Spleen (tissue), 11 donors: Measurements from ENCODE around the gene PPP1CC. TPM values are rescaled to one million over a fixed set of nuclear protein-coding genes. Genes with fewer than 3 reads are reported as not detected.

Experiments
- DNase-seq: peaks from one replicate; pipeline ENCODE4 v3.0.0-alpha.2; 2020
- H3K27ac ChIP-seq, 8 donors: fragments of 200-600 bp; sonication (generic) in 7 of 8; 1 replicate in 4 of 8; 2 replicates in 4 of 8; pipeline versions ENCODE4 v1.5.0 to v1.8.0; 2016 to 2021; ENCODE audit warnings: inconsistent platforms in 4 of 8, mild to moderate bottlenecking in 4 of 8, moderate library complexity in 1 of 8
- H3K27me3 ChIP-seq, 7 donors: fragments of 200-600 bp; sonication (generic) in 6 of 7; replicated peaks in 1 of 7; 1 replicate in 4 of 7; 2 replicates in 3 of 7; pipeline versions ENCODE4 v1.5.0 to v1.8.0; 2016 to 2021; ENCODE audit warnings: inconsistent platforms in 3 of 7, mild to moderate bottlenecking in 1 of 7
- H3K36me3 ChIP-seq, 6 donors: fragments of 200-600 bp; sonication (generic) in 5 of 6; 1 replicate in 4 of 6; 2 replicates in 2 of 6; pipeline versions ENCODE4 v1.5.0 to v1.8.0; 2016 to 2021; ENCODE audit warnings: inconsistent platforms in 2 of 6
- H3K4me1 ChIP-seq, 6 donors: fragments of 200-600 bp; sonication (generic) in 5 of 6; 1 replicate in 3 of 6; 2 replicates in 3 of 6; pipeline versions ENCODE4 v1.5.0 to v1.8.0; 2016 to 2021; ENCODE audit warnings: inconsistent platforms in 3 of 6
- H3K4me3 ChIP-seq, 8 donors: fragments of 200-600 bp; sonication (generic) in 7 of 8; 1 replicate in 4 of 8; 2 replicates in 4 of 8; pipeline versions ENCODE4 v1.5.0 to v1.8.0; 2016 to 2021; ENCODE audit warnings: inconsistent platforms in 4 of 8, mild to moderate bottlenecking in 4 of 8, moderate library complexity in 2 of 8
- H3K9me3 ChIP-seq, 8 donors: fragments of 200-600 bp; sonication (generic) in 7 of 8; 1 replicate in 4 of 8; 2 replicates in 4 of 8; pipeline versions ENCODE4 v1.5.0 to v1.8.0; 2016 to 2021; ENCODE audit warnings: inconsistent platforms in 4 of 8
- POLR2A ChIP-seq, 3 donors: fragments of 450-650 bp; IDR thresholded peaks; one replicate each; pipeline ENCODE4 v1.5.1; 2017; ENCODE audit warnings: antibody characterized with exemption in 3 of 3, mild to moderate bottlenecking in 1 of 3
- POLR2AphosphoS5 ChIP-seq, 3 donors: sonication (generic); formaldehyde crosslinking; IDR thresholded peaks; one replicate each; pipeline ENCODE4 v1.5.1; 2017; ENCODE audit warnings: antibody characterized with exemption in 3 of 3
- WGBS, 5 donors: extraction: QIAGEN DNeasy Blood & Tissue Kit in 3 of 5; methylation state at CpG; one replicate each; pipeline versions ENCODE4 v1.1.5 to v1.1.7; 2013 to 2018; 5-methylcytosine and 5-hydroxymethylcytosine counted together
- intact Hi-C: fragments of 100-400 bp; cut with DNase I; formaldehyde crosslinking; loops from one replicate; pipeline ENCODE4 v1.15.0; 2023; ENCODE audit warnings: low total_unique reads
- polyA plus RNA-seq, 3 donors: library from polyadenylated mRNA; stranded (reverse); fragments of 200-250 nt; gene quantifications; one replicate each; pipeline ENCODE4 v1.2.1, GENCODE V29; 2013
- total RNA-seq, 7 donors: library from RNA; depleted of rRNA in 3 of 7; stranded (reverse); fragments of >200 nt in 3 of 7; fragmentation: NEBNext Ultra II Directional in 4 of 7; extraction: Animal tissue kit (Norgen Biotek cat#: 25700) in 4 of 7; gene quantifications; one replicate each; pipeline versions ENCODE4 v1.1.0 to v1.2.1, GENCODE V29; 2016 to 2021
- TF ChIP-seq, protein P1 (sequence below), 11 experiments: fragments of 200-600 bp in 7 of 11; fragments of 450-650 bp in 4 of 11; sonication (generic) in 4 of 11; IDR thresholded peaks in 8 of 11; conservative IDR thresholded peaks in 3 of 11; 1 replicate in 7 of 11; 2 replicates in 4 of 11; pipeline versions ENCODE4 v1.4.0 to v1.8.0; 2016 to 2021; ENCODE audit warnings: antibody characterized with exemption in 11 of 11, inconsistent platforms in 4 of 11, mild to moderate bottlenecking in 1 of 11
- donor health status: healthy with polysubstance abuse.
- donor health status: DM: no; HTN: no; CAD: no; lungs with moderate emphysema.
- donor health status: DM: no; HTN: no; CAD: no.
- donor health status: Bipolar disorder and iron deficiency.
- donor health status: healthy.
- donor health status: DM: no; HTN: no; CAD: no.
- donor health status: DM: yes; HTN: yes; CAD: no.

The PPP1CC gene
- total and polyA plus RNA-seq, 10 donors, result 74.8 to 173 (median 111) TPM

- Histone ChIP-seq H3K9me3 (no peaks in the 10 kb centered on the region), H3K36me3 (peaks cover 3 to 74% (median 36%) of the 10 kb centered on the region in 6 donors), H3K4me3 (no peak overlapping the region), H3K4me1 (peaks cover 27 to 100% (median 87%) of the 10 kb centered on the region in 6 donors), H3K27me3 (no peaks in the 10 kb centered on the region), H3K27ac (peak overlapping the region in 4 of 8 donors; percentile 12 to 18 (median 16))
- TF ChIP-seq, protein P1, sequence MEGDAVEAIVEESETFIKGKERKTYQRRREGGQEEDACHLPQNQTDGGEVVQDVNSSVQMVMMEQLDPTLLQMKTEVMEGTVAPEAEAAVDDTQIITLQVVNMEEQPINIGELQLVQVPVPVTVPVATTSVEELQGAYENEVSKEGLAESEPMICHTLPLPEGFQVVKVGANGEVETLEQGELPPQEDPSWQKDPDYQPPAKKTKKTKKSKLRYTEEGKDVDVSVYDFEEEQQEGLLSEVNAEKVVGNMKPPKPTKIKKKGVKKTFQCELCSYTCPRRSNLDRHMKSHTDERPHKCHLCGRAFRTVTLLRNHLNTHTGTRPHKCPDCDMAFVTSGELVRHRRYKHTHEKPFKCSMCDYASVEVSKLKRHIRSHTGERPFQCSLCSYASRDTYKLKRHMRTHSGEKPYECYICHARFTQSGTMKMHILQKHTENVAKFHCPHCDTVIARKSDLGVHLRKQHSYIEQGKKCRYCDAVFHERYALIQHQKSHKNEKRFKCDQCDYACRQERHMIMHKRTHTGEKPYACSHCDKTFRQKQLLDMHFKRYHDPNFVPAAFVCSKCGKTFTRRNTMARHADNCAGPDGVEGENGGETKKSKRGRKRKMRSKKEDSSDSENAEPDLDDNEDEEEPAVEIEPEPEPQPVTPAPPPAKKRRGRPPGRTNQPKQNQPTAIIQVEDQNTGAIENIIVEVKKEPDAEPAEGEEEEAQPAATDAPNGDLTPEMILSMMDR (IDR thresholded peaks at IDR 0.05 in 8 of 11, conservative IDR thresholded peaks at IDR 0.05 in 3 of 11), result no peak
- TF ChIP-seq POLR2AphosphoS5 (IDR thresholded peaks at IDR 0.05), result no peak
- TF ChIP-seq POLR2A (IDR thresholded peaks at IDR 0.05), result no peak
- intact Hi-C loops, result no loop called here
- no peak for DNase-seq
- 43 to 52% (median 45%) methylated on average over 5 of the region's 5 CpGs for WGBS, 5 donors
Measured at GRCh38 chr12:110733089-110733715, 9.5 kb downstream of the PPP1CC start.

DNA sequence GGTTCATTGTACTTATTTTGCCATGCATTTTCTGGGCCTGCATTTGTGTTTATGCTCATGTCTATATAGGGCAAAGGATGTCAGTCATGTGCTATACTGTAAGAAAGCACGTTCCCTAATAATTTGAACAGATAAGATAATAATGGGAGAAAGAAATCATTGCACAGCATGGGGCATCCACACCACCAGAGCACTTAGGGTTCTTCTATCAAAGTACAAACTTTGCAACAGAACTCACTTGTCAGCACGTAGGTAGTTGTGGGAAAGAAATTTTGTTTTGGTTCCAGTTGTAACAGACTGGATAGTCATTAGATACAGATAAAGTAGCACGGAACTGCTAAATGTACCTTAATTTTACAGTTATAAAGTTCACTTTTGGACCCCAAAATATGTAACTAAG lies 10.1 kb downstream of the PPP1CC start:
- Histone ChIP-seq H3K36me3 (peaks cover 3 to 80% (median 37%) of the 10 kb centered on the region in 6 donors), H3K27me3 (no peaks in the 10 kb centered on the region), H3K4me1 (peaks cover 24 to 98% (median 83%) of the 10 kb centered on the region in 6 donors), H3K4me3 (no peak overlapping the region), H3K9me3 (no peaks in the 10 kb centered on the region), H3K27ac (peak overlapping the region in 4 of 8 donors; percentile 12 to 18 (median 16))
- 70 to 80% (median 79%) methylated on average over 3 of the region's 3 CpGs for WGBS, 5 donors
- DNase-seq, result no peak
- intact Hi-C loops, result no loop called here
- TF ChIP-seq POLR2A (IDR thresholded peaks at IDR 0.05) (no peak), POLR2AphosphoS5 (IDR thresholded peaks at IDR 0.05) (no peak)
- TF ChIP-seq, protein P1 (IDR thresholded peaks at IDR 0.05 in 8 of 11, conservative IDR thresholded peaks at IDR 0.05 in 3 of 11), result no peak

DNA sequence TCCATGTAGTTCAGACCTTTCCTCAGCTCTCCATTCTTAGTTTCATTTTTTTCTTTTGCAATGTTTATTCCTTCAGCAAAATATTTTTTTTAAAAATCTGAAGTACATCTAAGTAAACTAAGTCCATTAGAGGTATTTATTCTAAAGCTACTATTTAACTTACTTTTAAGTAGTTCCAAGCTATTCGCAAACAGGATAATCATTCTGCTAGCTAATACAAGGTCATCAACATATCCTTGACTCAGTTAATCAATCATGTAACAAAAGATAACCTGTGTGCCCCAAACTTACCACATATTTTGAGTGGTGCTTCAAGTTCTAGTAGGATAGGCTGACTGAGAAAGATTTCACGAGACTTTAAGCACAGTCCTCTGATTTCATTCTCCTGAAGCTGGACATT lies 11.2 kb downstream of the PPP1CC start:
- Histone ChIP-seq H3K36me3 (peaks cover 3 to 91% (median 44%) of the 10 kb centered on the region in 6 donors), H3K4me3 (no peak overlapping the region), H3K4me1 (peaks cover 21 to 98% (median 83%) of the 10 kb centered on the region in 6 donors), H3K27me3 (no peaks in the 10 kb centered on the region), H3K27ac (peak overlapping the region in 1 of 8 donors; percentile 40), H3K9me3 (no peaks in the 10 kb centered on the region)
- WGBS, 5 donors, result 74 to 82% (median 78%) methylated on average over 2 of the region's 2 CpGs
- DNase-seq, result no peak
- intact Hi-C loops, result no loop called here
- TF ChIP-seq POLR2A (IDR thresholded peaks at IDR 0.05), result no peak

DNA sequence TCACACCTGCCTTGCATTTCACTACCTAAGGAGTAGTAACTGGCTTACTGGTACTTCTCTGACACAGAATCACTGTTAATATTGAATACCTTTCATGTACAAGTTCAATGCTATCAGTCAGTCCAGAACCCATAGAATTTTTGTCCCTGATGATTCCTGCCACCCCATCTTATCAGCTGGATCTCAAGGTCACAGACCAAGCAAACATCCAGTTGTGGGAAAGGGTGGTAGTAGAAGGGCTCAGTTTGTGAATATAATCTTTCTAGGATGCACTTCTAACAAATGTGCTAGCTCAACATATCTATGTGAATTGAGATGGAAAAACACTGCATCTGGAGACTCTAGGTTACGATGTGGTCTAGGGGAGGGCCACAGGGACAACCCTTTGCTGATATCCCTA lies 14.1 kb downstream of the PPP1CC start:
- intact Hi-C loops, result no loop called here
- peak overlapping the region in 6 of 8 donors; percentile 46 to 71 (median 64) for H3K27ac ChIP-seq
- TF ChIP-seq POLR2A (IDR thresholded peaks at IDR 0.05), result no peak
- peak in 1 of 3 donors; percentile 14 for TF ChIP-seq POLR2AphosphoS5 (IDR thresholded peaks at IDR 0.05)
- no peaks in the 10 kb centered on the region for H3K9me3 ChIP-seq
- H3K36me3 ChIP-seq, result peaks cover 3 to 91% (median 64%) of the 10 kb centered on the region in 6 donors
- no peaks in the 10 kb centered on the region for H3K27me3 ChIP-seq
- no peak overlapping the region for H3K4me3 ChIP-seq
- peaks cover 16 to 88% (median 67%) of the 10 kb centered on the region in 6 donors for H3K4me1 ChIP-seq
- no peak for DNase-seq
- 77 to 91% (median 87%) methylated on average over 1 of the region's 1 CpG for WGBS, 5 donors

DNA sequence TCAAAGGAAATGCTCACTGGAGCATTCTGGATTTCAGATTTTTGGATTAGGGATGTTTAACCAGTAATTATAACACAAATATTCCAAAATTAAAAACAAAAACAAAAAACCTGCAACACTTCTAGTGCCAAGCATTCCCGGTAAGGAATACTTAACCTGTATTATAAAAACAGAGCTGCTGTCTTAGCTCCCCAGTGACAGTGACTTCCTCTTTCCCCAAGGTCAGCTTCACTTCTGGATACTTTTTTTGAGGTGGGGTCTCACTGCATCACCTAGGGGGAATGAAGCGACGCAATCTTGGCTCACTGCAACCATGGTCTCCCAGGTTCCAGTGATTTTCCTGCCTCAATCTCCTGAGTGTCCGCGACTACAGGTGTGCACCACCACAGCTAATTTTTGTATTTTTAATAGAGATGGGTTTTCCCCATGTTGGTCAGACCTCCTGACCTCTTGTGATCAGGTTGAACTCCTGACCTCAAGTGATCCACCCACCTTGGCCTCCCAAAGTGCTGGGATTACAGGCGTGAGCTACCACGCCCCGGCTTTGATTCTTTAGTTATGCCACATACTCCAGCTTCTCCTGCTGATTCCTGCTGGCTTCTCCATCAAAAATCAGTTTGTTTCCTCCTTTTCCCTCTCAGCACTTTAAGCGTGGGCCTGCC lies 15.9 kb downstream of the PPP1CC start:
- Histone ChIP-seq H3K9me3 (no peaks in the 10 kb centered on the region), H3K4me3 (no peak overlapping the region), H3K27ac (peak overlapping the region in 6 of 8 donors; percentile 44 to 71 (median 64)), H3K4me1 (peaks cover 4 to 76% (median 49%) of the 10 kb centered on the region in 6 donors), H3K36me3 (peaks cover 4 to 100% (median 76%) of the 10 kb centered on the region in 6 donors), H3K27me3 (no peaks in the 10 kb centered on the region)
- TF ChIP-seq POLR2A (IDR thresholded peaks at IDR 0.05) (no peak), POLR2AphosphoS5 (IDR thresholded peaks at IDR 0.05) (no peak)
- TF ChIP-seq, protein P1 (IDR thresholded peaks at IDR 0.05 in 8 of 11, conservative IDR thresholded peaks at IDR 0.05 in 3 of 11), result no peak
- 77 to 85% (median 80%) methylated on average over 9 of the region's 9 CpGs for WGBS, 5 donors
- DNase-seq, result no peak
- intact Hi-C loops, result no loop called here
